Naive B cell (primary cell): ENCODE measurements around the gene EEF1A1. TPM values are rescaled to one million over a fixed set of nuclear protein-coding genes. Genes with fewer than 3 reads are reported as not detected.
"Not testable (repeated sequence)": the region's sequence is repeated elsewhere in the genome, so short reads cannot be mapped to it uniquely, and the experiment has no call there.

ENCODE experiments used
- ATAC-seq, 2 donors: fragments of 150-1000 bp; cut with Tn5 transposase; 2 replicates each; pipeline ENCODE4 v1.10.0; 2021; ENCODE audit warnings: low read depth in 2 of 2, mild to moderate bottlenecking in 2 of 2, moderate library complexity in 2 of 2
- DNase-seq: peaks from one replicate; pipeline ENCODE4 v3.0.0; 2022
- H3K27ac Mint-ChIP-seq, 6 donors: one replicate each; pipeline ENCODE4 v1.8.0; 2020 to 2022; ENCODE audit warnings: mild to moderate bottlenecking in 6 of 6, mixed read lengths in 6 of 6, moderate library complexity in 5 of 6, inconsistent platforms in 2 of 6
- H3K27me3 Mint-ChIP-seq, 3 donors: one replicate each; pipeline ENCODE4 v1.8.0; 2021 to 2022; ENCODE audit warnings: mixed read lengths in 3 of 3, mild to moderate bottlenecking in 1 of 3
- H3K36me3 Mint-ChIP-seq, 2 donors: one replicate each; pipeline ENCODE4 v1.8.0; 2020 to 2022; ENCODE audit warnings: mixed read lengths in 2 of 2, inconsistent platforms in 1 of 2, mild to moderate bottlenecking in 1 of 2
- H3K4me1 Mint-ChIP-seq, 3 donors: one replicate each; pipeline ENCODE4 v1.8.0; 2020 to 2022; ENCODE audit warnings: mixed read lengths in 3 of 3, inconsistent platforms in 1 of 3, mild to moderate bottlenecking in 1 of 3, moderate library complexity in 1 of 3
- H3K4me3 Mint-ChIP-seq, 8 donors: one replicate each; pipeline ENCODE4 v1.8.0; 2020 to 2022; ENCODE audit warnings: mild to moderate bottlenecking in 8 of 8, mixed read lengths in 8 of 8, moderate library complexity in 8 of 8, inconsistent platforms in 2 of 8
- H3K9me3 Mint-ChIP-seq, 7 donors: one replicate each; pipeline ENCODE4 v1.8.0; 2020 to 2022; ENCODE audit warnings: mixed read lengths in 7 of 7, mild to moderate bottlenecking in 5 of 7, inconsistent platforms in 2 of 7, moderate library complexity in 1 of 7
- polyA plus RNA-seq, 6 donors: library from polyadenylated mRNA; unstranded; fragments of 300-500 nt; fragmentation: Illumina TruSeq; gene quantifications; one replicate each; pipeline ENCODE4 v1.2.3, GENCODE V29; 2021; ENCODE audit warnings: low read depth in 6 of 6

The EEF1A1 gene
- over 10,000 TPM in 1 of 6 donors, 1,000 to 10,000 TPM in 5; 7,111 to 10,868 (median 8,890) TPM for polyA plus RNA-seq

- H3K9me3 Mint-ChIP-seq, result peaks cover 0 to 2% (median 0%) of the 10 kb centered on the region in 7 donors
- peaks cover 37 to 67% (median 43%) of the 10 kb centered on the region in 3 donors for H3K4me1 Mint-ChIP-seq
- DNase-seq, result peak; percentile 99
- peak within 1 kb of the TSS; percentile 97 to 100 (median 98) for H3K27ac Mint-ChIP-seq
- no peaks in the 10 kb centered on the region for H3K27me3 Mint-ChIP-seq
- H3K4me3 Mint-ChIP-seq, result peak within 1 kb of the TSS; percentile 89 to 99 (median 95)
- H3K36me3 Mint-ChIP-seq, result peaks cover 22 to 24% of the 10 kb centered on the region in 2 donors
- peak; percentile 73 to 74 for ATAC-seq
These were observed at the start of gene EEF1A1 for GRCh38 chr6:73520688-73521350. EEF1A1 (minus strand) TSS chr6:73521032; CDS start chr6:73520026, 1,006 bp downstream.

- Mint-ChIP-seq H3K27ac (no peak overlapping the region), H3K4me3 (no peak overlapping the region), H3K4me1 (peaks cover 0 to 3% (median 0%) of the 10 kb centered on the region in 3 donors), H3K36me3 (no peaks in the 10 kb centered on the region), H3K27me3 (no peaks in the 10 kb centered on the region), H3K9me3 (peaks cover 0 to 6% (median 0%) of the 10 kb centered on the region in 7 donors)
- DNase-seq, result no peak
- ATAC-seq, result no peak
These were observed 48.3 kb upstream of the EEF1A1 start for GRCh38 chr6:73569121-73569520.

DNA sequence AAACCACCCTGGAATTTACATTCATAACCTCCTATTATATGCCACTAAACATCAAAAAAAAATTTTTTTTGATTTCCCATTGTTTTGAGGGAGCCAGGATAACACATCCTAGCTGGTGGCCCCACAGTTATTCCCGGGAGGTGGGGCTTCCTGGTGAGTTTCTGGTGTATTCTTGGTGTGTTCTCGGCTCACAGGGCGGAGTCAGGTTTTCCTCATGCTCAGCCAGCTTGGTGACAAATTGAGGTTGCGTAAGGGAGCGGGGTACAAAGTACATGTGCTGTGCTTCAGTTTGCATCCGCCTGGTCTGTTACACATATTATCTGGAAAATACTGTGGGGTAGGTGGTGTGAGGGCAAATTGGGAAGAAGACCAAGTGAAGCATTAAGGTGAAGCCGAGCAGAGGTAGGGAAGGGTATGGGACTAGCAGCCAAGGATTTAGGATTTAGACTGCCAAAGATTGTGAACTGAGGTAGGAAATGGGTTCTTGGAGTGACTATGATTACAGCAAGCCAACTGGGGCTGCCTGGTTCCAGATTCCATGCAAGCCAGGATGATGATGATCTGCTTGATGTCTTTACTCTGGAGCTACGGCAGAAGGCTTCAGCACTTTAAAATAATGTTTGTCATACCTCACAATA, 46.2 kb upstream of the EEF1A1 start:
- H3K36me3 Mint-ChIP-seq, result no peaks in the 10 kb centered on the region
- no peak overlapping the region for H3K4me3 Mint-ChIP-seq
- peaks cover 0 to 3% (median 0%) of the 10 kb centered on the region in 3 donors for H3K4me1 Mint-ChIP-seq
- no peak for ATAC-seq
- peaks cover 0 to 5% (median 0%) of the 10 kb centered on the region in 7 donors for H3K9me3 Mint-ChIP-seq
- peak overlapping the region in 1 of 6 donors; percentile 8 for H3K27ac Mint-ChIP-seq
- H3K27me3 Mint-ChIP-seq, result no peaks in the 10 kb centered on the region
- DNase-seq, result no peak

- H3K36me3 Mint-ChIP-seq, result not testable (repeated sequence)
These were observed 45.6 kb upstream of the EEF1A1 start for GRCh38 chr6:73566486-73566871.

GRCh38 chr6:73565767-73566485, 45.1 kb upstream of the EEF1A1 start:
- Mint-ChIP-seq H3K4me1 (peaks cover 0 to 2% (median 2%) of the 10 kb centered on the region in 3 donors), H3K27me3 (no peaks in the 10 kb centered on the region), H3K4me3 (no peak overlapping the region), H3K36me3 (no peaks in the 10 kb centered on the region), H3K27ac (no peak overlapping the region), H3K9me3 (no peaks in the 10 kb centered on the region)
- DNase-seq (no peak), ATAC-seq (no peak)

More at GRCh38 chr6:73566486-73566871, 45.6 kb upstream of the EEF1A1 start:
- H3K27me3 Mint-ChIP-seq, ATAC-seq, H3K4me1 Mint-ChIP-seq, H3K27ac Mint-ChIP-seq, DNase-seq, H3K4me3 Mint-ChIP-seq, H3K9me3 Mint-ChIP-seq: not testable (repeated sequence)

DNA sequence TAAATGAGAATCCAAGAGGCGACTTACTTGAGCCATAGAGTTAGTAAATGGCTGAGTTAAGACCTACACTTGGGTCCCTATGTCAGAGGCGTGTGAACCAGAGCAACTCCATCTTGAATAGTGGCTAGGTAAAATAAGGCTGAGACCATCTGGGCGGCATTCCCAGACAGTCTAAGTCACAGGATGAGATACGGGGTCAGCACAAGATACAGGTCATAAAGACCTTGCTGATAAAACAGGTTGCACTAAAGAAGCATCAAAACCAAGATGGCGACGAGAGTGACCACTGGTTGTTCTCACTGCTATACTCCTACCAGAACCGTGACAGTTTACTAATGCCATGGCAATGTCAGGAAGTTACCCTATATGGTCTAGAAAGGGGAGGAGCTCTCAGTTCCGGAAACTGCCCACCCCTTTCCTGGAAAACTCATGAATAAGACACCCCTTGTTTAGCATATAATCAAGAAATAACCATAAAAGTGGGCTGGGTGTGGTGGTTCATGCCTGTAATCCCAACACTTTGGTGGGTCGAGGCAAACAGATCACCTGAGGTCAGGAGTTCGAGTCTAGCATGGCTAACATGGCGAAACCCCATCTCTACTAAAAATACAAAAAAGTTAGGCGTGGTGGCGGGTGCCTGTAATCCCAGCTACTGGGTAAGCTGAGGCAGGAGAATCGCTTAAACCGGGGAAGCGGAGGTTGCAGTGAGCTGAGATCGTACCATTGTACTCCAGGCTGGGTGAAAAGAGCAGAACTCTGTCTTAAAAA, 43.9 kb upstream of the EEF1A1 start:
- Mint-ChIP-seq H3K9me3 (no peaks in the 10 kb centered on the region), H3K4me3 (no peak overlapping the region), H3K36me3 (no peaks in the 10 kb centered on the region), H3K27ac (peak overlapping the region in 1 of 6 donors; percentile 86), H3K27me3 (no peaks in the 10 kb centered on the region), H3K4me1 (peaks cover 0 to 4% (median 2%) of the 10 kb centered on the region in 3 donors)
- ATAC-seq (no peak), DNase-seq (no peak)

DNA sequence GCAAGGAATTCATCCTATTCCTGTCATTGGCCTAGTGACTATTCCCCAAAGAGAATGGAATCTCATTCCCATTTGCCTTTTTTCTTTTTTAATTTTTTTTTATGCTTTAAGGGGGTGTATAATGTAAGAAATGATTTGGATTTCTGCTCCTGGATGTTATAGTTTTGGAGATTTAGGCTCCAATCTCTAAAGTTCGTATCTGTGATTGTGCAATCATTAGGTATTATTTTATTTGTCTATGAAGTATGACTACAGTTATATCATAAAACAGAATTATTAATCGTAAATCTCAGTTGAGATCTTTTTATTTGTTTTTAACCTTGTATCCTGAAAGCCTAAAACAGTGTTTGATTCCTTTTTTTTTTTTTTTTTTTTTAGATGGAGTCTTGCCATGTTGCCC, 41.7 kb upstream of the EEF1A1 start:
- peak overlapping the region in 1 of 6 donors; percentile 27 for H3K27ac Mint-ChIP-seq
- DNase-seq (no peak), ATAC-seq (no peak)
- H3K27me3 Mint-ChIP-seq, result no peaks in the 10 kb centered on the region
- no peaks in the 10 kb centered on the region for H3K9me3 Mint-ChIP-seq
- H3K4me1 Mint-ChIP-seq, result peaks cover 0 to 4% (median 2%) of the 10 kb centered on the region in 3 donors
- no peak overlapping the region for H3K4me3 Mint-ChIP-seq
- no peaks in the 10 kb centered on the region for H3K36me3 Mint-ChIP-seq

DNA sequence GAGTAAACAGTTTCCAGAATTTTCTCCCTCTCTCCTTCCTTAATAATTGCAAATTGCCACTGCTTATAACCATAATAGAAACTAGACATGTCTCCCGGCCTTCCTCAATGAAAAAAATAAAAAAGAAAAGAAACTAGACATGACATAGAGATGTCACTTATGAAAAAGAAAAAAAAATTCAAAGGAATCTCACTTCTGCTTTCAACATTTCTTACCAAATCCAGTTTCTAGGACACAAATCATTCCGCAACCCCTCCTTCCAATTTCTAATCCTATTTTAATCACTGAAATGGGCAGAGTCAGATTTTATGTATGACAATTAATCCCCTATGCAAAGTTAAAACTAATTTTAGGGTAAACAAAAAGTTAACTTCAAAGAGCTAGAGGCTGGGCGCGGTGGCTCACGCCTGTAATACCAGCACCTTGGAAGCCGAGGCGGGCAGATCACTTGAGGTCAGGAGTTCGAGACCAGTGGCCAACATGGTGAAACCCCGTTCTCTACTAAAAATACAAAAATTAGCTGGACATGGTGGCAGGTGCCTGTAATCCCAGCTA, 40.1 kb upstream of the EEF1A1 start:
- Mint-ChIP-seq H3K4me3 (no peak overlapping the region), H3K9me3 (no peaks in the 10 kb centered on the region), H3K36me3 (no peaks in the 10 kb centered on the region), H3K4me1 (peaks cover 0 to 4% (median 0%) of the 10 kb centered on the region in 3 donors), H3K27me3 (no peaks in the 10 kb centered on the region), H3K27ac (peak overlapping the region in 1 of 6 donors; percentile 32)
- ATAC-seq (peak in 1 of 2 donors; percentile 35), DNase-seq (no peak)

DNA sequence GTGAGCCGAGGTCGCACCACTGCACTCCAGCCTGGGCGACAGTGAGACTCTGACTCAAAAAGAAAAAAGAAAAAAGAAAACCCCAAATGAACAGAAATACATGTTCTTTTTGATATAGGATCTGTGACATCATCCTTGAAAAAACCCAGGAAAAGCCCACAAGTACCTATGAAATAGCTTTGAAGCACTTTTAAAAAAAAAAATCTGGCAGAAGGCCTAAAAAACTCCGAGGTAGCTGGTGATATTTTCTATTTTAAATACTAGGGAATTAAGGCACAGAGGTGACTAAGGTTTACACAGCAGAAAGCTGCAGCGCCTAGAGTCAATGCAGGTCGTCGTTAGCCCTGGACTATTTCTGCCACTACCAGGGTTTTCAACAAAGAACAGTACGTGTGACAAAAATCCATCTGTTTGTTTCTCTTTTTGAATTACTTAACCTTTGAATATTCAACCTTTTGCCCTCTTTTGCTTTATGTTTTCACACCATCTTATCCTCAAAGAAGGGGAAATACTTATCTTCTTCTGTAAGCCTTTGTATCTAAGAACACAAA, 39.4 kb upstream of the EEF1A1 start:
- Mint-ChIP-seq H3K9me3 (no peaks in the 10 kb centered on the region), H3K36me3 (no peaks in the 10 kb centered on the region), H3K27ac (peak overlapping the region in 1 of 6 donors; percentile 32), H3K27me3 (no peaks in the 10 kb centered on the region), H3K4me1 (peaks cover 0 to 4% (median 0%) of the 10 kb centered on the region in 3 donors), H3K4me3 (no peak overlapping the region)
- DNase-seq, result no peak
- ATAC-seq, result no peak

GRCh38 chr6:73559399-73559794, 38.6 kb upstream of the EEF1A1 start:
- not testable (repeated sequence) for H3K36me3 Mint-ChIP-seq, H3K27me3 Mint-ChIP-seq, ATAC-seq, H3K4me3 Mint-ChIP-seq, DNase-seq, H3K9me3 Mint-ChIP-seq, H3K4me1 Mint-ChIP-seq
- peak overlapping the region in 1 of 6 donors; percentile 87 for H3K27ac Mint-ChIP-seq

- peaks cover 0 to 4% (median 0%) of the 10 kb centered on the region in 3 donors for H3K4me1 Mint-ChIP-seq
- H3K36me3 Mint-ChIP-seq, result no peaks in the 10 kb centered on the region
- peak overlapping the region in 1 of 6 donors; percentile 87 for H3K27ac Mint-ChIP-seq
- no peaks in the 10 kb centered on the region for H3K27me3 Mint-ChIP-seq
- H3K4me3 Mint-ChIP-seq, result no peak overlapping the region
- ATAC-seq (no peak), DNase-seq (no peak)
- no peaks in the 10 kb centered on the region for H3K9me3 Mint-ChIP-seq
These were observed 38.0 kb upstream of the EEF1A1 start for GRCh38 chr6:73558624-73559398.

DNA sequence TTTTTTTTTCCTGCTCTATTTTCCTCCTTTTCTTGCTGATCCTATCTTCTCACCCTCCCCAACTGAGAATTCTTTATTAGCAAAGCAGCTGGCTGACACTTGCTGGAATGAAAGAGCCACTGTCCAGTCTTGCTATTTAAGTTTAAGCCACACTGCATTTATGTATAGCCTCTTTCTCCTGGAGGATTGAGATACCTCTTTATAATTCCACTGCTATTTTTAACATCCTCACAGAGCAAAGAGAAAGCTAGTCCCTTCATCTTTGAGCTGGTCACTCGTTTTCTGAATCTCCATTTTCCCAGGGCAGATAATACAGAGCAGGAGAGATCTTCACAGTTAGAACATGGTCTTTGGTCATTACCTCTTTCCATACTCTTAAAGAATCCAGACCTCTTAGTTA, 36.0 kb upstream of the EEF1A1 start:
- H3K27ac Mint-ChIP-seq, result no peak overlapping the region

More for the DNA sequence above, 36.0 kb upstream of the EEF1A1 start:
- DNase-seq (no peak), ATAC-seq (no peak)
- H3K4me1 Mint-ChIP-seq, result peaks cover 0 to 4% (median 0%) of the 10 kb centered on the region in 3 donors
- no peaks in the 10 kb centered on the region for H3K36me3 Mint-ChIP-seq
- no peaks in the 10 kb centered on the region for H3K9me3 Mint-ChIP-seq
- H3K27me3 Mint-ChIP-seq, result no peaks in the 10 kb centered on the region
- H3K4me3 Mint-ChIP-seq, result no peak overlapping the region
